Measurements from ENCODE around the gene NUDCD2.
A peak's percentile ranks its signal among the peaks of the same experiment; 100 is the strongest.

The NUDCD2 gene, protein sequence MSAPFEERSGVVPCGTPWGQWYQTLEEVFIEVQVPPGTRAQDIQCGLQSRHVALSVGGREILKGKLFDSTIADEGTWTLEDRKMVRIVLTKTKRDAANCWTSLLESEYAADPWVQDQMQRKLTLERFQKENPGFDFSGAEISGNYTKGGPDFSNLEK

DNA sequence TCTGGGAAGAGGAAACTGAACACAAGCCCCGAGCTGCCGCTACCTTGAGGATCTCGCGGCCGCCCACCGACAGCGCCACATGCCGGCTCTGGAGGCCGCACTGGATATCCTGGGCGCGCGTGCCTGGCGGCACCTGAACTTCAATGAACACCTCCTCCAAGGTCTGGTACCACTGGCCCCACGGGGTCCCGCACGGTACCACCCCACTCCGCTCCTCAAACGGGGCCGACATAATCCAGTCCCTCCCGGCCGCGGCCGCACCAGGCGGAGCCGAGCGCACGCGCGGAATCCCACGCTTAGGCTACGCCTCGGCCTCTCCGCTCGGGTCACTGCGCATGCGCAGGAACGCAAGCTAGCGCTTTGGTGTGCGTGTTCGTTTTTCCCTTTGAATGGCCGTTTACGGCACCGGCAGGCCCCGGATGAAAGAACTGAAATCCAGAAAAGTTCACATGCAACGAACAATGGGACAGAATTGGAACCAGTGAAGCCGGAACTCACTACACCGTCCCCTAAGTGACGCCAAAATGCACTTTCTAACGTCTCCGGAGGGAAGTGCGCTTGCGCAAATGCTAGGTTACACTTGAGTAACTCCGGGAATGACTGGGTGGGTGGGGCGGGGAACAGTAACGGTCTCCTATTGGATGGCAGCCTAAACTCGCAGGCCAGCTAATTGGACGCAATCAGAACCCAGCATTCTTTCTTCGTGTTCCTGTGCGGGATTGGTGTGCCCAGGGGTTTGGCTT, at the start of gene NUDCD2:
Gene NUDCD2, minus strand, starts transcription at position 284 of the 743 bp plus-strand sequence. Its CDS starts 52 bp downstream, at position 232.
- DNase-seq, result peak; percentile 93

DNA sequence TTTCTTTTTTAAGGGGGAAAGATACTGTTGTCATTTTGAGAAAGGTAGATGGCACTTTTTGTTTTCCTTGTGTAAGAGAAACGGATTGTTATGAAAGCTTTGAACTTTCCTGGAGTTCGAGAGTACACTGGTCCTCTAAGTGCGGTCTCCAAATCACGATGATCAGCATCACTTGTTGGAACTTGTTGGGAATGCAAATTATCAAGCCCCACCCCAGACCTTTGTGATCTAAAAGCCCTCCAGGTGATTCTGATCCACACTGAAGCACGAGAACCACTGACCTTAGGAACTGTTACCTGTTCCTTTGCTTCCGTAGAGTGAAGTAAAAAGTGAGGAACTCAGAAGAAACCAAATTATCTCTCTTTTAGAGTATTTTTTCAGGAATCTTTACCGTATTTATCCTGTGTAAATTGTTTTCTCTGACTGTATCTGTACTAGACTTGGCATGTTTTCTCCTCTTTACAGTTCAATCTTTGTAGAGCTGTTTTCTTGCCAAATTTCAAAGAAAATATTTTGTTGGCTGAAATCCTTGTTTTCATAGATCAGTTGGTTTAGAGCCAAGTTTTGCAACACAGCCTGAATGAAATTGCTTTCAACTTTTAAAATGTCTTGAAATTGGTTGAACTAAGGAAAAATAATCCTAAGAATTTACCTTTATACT, 49.5 kb upstream of the NUDCD2 start:
- DNase-seq, result no peak

DNA sequence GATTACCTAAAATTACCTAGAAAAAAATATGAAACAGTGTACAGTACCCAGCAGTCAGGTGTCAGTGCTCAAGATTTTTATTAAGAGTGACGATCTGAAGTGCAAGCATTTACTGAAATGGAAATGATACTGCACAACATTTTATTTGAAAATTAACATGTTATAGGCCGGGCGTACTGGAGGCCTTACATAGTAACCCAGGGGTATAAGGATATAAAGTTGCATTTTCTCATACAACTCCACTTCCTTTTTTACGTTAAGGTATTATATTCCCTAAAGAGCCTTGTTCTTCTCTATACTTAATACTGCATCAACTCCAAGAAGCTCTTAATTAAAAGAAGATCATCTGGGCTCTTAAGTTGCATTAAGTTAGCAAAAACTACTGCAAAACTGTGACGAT, 48.9 kb upstream of the NUDCD2 start:
- DNase-seq, result no peak

DNA sequence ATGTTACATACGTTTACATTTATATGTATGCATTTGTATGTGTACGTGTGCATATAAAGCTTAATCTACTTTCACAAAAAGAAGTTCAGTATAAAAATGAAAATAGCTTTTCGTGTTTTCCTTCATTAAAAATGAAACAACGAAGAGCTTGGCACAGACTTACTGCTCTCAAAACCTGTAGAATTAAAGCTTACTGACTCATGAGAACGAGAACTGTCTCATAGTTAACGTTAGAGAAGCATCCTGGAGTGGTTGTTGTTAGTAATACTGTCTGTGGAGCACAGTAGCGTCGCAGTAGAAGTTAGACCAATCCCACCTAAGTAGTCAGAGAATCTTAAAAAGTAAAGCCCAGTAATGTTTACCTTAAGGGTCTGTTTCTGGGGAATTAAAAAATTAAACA, 46.8 kb upstream of the NUDCD2 start:
- no peak for DNase-seq

DNA sequence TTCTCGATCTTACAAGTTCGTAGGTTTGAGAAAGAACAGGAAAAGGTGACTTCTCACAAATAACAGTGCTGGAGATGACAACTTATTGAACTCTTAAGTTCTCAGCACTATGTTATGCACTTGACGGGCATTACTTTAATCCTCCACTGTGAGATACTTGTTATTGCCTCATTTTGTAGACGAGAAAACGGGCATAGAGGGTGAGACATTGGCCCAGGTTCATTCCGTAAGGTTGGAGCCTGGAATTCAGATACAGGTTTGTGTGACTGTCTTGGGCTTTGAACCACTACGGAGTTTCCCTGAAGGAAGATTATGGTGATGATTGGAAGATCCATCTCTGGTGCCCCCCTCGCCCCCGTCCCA, 46.2 kb upstream of the NUDCD2 start:
- DNase-seq, result no peak

DNA sequence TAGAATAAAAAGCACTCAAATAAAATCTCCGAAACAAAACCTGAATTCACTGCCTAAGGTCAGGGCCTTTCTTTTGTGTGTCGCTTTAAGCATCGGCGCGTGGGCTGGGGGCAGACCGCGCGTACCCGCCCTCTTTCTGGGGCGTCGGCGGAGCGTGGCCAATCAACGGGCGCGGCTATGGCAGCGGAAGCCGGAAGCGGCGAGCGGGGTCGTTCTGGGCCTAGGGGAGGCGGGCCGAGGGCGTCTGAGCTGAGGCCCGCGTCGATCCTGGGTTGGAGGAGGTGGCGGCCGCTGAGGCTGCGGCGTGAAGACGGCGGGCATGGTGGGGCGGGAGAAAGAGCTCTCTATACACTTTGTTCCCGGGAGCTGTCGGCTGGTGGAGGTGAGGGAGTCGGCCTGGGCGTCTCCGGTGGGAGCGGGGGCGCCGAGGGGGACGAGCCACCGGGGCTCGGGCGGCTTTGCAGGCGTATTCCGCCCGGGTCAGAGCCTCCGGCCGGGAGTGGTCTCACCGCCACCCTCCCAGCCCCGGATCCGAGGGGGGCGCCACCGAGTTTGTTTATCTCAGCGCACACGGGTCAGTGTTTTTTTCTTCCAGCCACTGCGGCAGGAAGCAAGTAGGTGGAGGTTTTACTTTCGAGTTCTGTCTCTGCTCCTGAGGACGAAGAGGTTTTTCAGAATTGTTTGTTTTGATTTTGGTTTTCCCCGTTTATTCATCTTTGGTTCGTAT, 45.6 kb upstream of the NUDCD2 start, which contains the start of gene MAT2B:
Gene MAT2B, plus strand, starts transcription at position 252 of the 727 bp plus-strand sequence. Its CDS starts 68 bp downstream, at position 320.
- DNase-seq, result peak; percentile 71

DNA sequence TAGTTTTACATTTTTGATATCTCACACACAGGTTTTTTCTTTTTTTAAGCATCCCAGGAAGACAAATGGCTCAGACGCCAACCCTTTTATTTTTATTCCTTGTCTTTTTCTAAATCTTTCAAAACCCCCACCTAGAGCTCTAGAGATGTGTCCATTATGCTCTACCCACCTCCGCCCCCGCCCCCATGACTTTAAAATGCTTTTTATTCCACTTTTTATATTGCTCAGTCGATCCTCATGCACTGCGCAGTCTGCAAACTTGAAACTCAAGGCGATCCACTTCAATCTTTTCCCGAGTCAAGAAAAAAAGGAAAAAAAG, 45.1 kb upstream of the NUDCD2 start:
- DNase-seq, result no peak

DNA sequence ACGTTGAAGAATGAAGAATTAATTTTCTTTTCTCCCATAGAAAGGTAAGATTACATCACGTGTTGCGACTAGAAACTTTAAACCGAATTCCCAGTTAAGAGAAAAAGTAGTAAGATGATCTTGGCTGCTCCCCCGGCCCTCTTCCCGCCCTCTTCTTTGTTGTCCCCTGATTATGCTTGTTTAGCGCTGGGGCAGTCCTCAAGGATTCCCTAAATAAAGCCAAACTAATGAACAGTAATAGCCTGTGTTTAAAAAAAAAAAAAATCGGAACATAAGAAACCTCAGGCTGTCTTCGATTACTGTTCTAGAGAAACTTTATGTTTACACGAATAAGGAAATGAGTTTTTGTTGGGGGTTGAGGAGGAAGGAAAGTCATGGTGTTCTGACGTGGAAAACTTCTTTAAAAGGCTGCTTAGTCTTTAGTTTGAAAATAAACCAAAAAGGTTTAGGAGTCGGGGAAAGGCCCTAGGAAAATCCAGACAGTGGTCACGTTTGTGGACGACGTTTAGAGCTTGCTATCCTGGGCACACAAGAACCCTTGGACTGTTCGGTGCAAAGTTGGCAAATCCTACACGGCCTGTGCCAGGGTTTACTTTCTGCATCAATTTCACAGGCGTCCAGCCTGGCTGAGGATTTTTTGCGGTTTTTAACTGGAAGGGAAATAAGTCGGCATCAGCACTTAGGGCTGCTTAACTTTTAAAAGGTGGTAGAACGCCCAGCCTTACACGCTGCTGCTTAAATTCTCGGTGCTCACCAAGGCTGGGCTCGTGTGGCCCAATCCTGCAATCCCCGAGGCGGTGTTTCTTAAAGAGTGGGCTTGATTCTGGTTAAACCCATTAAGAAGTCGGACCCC, 44.4 kb upstream of the NUDCD2 start:
- no peak for DNase-seq

DNA sequence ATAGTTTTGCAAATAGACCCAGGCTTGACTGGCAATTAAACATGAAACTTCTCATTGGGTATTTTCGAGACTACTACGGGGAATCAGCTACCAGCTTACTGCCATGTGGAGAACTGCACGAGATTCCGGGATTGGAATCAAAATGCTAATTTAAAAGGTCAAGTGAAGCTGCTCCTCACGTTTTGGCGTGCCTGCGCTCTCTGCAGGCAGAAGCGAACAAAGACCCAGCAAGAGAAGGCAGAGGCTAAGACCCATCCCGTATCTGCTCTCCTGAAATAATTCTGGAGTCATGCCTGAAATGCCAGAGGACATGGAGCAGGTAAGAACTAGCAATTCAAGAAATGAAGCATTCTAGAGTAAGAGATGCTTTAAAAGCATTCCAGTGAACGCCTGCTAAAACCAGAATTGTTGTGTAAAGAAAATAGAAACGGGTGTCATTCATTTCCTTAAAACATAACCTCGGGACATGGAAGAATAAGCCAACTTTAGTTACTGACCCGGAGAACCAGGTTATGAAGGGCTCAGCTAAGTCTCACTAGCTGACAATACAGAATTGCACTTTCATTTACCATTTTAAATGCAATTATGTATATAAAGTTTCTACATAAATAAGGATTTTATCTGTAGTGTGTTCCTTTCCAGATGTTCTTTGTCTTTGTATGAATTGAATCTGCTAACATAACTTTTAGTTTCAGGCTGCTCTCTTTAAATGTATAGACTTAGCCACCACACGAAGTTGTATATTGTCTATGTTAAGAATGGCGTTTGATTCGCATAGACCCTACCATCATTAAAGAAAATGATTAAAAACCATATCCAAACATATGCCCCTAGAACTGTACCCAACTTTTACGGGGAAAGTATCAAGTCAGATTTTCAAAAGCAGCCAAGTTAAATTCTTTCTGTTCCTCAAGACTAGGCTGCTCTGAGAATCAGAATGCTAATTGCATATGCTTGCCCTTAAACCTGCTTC, 43.5 kb upstream of the NUDCD2 start:
- no peak for DNase-seq

DNA sequence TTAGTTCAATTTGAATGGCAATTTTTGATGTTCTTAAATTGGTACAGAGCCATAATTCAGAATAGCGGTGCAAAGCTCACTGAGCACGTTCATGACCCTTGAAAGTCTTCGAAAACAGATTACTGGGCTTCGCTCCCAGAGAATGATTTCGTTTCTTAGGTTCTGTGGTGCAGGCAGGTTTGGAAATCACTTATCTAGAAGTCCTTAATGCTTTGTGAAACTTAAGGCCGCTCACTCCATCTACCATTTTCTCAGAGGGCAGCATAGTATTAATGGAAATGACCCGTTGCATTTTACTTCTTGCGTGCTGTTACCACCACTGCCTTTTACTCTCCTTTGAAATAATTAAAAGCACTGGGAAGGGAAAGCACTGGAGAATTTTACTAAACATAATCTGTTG, 42.6 kb upstream of the NUDCD2 start:
- no peak for DNase-seq

DNA sequence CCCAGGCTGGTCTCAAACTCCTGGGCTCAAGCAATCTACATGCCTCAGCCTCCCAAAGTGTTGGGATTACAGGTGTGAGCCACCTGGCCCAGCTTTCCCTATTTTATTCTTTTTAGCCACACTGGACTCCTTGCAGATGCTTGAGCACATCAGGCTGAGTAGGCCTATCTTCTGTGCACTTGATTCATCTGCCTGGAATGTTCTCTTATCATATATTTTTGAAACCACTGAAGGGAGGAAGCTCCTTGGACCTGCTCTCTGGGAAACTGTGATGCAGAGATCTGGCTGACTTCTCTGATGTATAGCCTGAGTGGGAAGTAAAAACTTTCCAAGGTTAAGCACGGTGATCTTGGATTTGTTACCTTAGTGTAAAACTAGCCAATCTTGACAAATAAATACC, 39.0 kb upstream of the NUDCD2 start:
- no peak for DNase-seq

DNA sequence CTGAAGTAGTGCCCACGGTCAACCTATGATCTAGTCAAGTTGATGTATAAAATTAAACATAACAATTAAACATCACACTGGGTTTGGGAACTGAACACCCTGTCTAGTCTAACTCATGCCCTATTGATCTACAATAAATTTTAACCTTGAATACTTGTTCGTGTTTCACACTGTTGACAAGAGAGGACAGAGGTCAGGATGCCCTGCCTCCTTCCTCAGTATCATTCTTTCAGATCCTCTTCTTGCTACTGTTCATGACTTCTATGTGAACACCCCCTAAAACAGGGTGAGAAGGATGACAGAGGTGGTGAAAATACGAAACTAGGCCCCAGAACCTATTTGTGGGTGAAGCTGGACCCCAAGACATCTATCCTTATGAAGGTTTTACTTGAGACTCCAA, 37.4 kb upstream of the NUDCD2 start:
- no peak for DNase-seq

DNA sequence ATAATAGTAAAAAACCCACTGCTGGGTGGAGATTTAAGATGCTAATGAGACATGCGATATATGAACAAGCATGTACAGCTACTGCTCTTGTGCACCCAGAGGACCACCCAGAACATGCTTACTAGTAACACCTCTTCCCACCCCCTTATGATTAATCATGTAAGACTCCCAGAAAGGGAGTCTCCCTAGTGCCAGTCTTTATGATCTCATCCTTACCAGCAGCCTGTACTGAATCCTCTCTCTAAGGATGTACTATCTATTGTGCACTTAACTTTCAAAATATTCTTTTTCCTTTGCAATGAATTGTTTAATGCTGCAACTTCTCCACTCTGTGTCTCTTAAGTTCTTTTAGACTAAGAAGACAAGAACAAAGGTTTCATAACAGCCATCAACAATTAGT, 36.4 kb upstream of the NUDCD2 start:
- DNase-seq, result no peak

DNA sequence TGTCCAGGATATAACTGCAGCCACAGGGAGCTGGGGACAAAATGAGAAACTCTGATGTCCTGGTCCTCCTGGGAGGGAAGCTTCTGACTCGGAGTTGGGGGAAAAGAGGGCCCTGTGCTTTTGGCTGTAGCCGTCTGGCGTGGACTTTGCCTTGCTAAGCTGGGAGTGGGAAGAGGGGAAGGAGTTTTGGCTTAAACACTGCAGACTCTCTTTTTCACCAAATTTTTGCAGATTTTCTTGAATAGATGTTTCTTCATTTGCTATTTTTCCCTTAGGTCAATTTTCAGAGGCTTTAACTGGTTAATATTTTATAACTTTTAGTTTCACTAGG, 29.8 kb upstream of the NUDCD2 start:
- no peak for DNase-seq

DNA sequence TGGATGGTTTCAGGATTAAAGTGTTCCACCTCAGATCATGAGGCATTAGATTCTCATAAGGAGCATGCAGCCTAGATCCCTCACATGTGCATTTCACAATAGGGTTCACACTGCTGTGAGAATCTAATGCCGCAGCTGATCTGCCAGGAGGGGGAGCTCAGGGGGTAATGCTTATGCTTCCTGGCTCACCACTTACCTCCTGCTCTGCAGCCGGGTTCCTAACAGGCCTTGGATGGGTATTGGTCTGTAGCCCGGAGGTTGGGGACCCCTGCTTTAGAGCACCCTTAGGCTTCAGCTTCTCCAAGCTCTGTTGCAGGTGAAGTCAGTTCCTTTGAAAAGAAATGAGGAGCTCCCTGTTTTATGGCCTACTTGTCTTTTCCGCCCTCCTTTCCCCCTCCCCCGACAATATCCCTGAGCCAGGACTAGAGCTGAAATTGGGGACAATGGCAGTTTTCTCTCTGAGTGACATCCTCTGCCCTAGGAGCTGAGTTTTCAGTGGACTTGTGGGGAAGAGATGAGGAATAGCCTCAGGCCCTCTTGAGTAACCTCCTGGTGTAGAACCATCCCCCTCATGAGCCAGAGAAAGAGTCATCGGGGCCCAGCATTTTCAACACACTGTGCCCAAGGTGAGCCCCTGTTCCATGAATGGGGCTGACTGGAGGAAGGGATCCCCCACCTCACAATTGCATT, 29.3 kb upstream of the NUDCD2 start:
- no peak for DNase-seq

DNA sequence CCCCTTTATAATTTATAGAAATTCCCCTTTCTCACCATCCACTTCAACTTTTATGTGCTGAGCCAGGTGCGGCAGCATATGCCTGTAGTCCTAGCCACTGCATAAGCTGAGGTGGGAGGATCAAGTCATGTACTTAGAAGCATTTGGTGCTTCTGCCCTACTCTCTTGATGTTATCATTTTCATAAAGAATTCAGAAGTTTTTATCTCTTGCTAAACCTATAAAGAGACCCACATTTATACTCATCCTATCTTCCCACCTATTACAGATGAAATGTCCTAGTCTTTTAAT, 19.0 kb upstream of the NUDCD2 start:
- DNase-seq, result no peak

DNA sequence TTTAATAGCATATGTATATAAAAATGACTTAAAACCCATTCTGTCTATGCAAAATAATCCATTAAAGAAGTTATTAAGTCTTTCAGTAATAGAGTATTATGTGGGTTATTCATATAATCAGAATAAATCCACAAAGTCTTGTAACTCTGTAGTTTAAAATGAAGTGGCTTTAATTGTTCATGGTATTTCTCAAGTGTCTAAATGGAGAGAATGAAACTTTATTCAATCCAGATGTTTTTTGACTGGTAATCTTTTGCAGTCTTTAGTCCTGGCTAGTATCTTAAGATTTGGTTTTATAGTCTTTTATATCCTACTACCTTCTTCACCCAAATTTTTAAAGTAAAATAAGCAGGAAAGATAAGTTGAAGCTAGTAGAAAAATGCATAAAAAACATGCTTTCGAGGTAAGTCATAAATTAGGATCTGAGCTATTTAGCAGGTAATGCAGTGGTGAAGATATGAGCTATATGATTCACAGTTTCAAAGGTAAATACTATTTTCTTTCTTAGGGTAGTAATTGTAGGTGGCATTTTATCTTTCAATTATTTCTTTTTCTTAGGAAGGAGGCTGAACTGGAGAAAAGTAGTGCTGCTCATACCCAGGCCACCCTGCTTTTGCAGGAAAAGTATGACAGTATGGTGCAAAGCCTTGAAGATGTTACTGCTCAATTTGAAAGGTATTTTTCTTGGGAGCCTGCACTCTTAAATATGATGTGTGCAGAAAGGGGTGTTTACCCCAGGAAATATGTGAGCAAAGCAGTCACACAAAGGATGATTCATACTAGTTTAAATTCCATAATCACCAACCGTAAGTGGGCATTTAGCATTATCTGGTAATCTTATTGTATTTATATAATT, 18.5 kb upstream of the NUDCD2 start:
- DNase-seq, result no peak

DNA sequence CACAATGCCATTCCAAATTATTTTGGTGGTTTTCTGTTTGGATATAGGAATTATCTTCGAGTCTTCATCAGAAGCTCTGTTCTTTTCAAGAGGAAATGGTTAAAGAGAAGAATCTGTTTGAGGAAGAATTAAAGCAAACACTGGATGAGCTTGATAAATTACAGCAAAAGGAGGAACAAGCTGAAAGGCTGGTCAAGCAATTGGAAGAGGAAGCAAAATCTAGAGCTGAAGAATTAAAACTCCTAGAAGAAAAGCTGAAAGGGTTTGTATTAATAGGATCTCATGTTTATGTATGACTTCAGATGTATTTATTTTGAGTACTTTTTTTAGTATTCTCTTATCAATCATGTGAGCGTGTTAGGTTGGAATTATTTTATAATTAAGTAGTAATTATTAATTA, 15.5 kb upstream of the NUDCD2 start:
- no peak for DNase-seq

DNA sequence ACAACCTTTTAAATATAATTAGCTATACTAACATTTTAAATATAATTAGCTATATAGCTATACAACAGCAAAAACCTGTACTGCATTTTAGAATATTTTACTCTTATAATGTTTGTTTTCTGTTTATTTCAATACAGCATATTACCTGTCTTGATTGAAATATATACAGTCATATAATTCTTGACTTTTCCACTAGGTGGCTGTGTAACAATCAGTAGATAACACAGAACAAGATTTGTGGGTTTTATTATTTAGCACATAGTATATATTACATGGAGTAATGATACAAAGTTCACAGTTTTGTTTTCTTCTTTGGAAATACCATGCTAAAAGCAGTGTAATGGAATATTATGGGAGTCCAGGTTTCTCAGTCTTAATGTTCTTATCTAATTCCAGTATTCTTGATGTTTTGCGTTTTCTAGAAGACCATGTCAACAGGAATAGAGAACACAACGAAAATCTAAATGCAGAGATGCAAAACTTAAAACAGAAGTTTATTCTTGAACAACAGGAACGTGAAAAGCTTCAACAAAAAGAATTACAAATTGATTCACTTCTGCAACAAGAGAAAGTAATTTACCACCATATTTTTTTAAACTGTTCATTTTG, 13.8 kb upstream of the NUDCD2 start:
- DNase-seq, result no peak

DNA sequence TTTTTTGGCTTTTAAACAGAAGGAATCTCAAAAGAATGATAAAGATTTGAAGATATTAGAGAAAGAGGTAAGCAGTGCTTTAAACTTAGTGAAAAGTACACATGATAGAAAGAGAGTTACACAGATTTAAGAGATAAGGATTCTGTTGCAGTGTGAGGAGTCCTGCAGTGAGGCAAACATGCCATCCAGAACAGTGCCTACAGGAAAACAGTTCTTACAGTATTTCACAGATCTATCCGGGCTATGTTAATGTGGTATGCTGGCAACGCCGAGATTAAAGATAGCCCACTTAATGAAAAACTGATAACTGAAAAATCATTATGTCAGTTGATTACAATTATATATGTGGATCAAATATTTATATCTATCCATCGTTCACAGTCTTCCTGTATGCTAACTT, 7.8 kb upstream of the NUDCD2 start:
- no peak for DNase-seq
